Adrenal gland (tissue), 5 donors: Measurements from ENCODE around the gene SCYL3.

Experiments used
- CTCF ChIP-seq, 6 experiments: fragments of 450-650 bp in 4 of 6; fragments of 200-600 bp in 2 of 6; sonication (generic) in 1 of 6; IDR thresholded peaks; 1 replicate in 5 of 6; 2 replicates in 1 of 6; pipeline versions ENCODE4 v1.5.1 to v1.8.0; 2016 to 2021; ENCODE audit warnings: antibody characterized with exemption in 6 of 6, mild to moderate bottlenecking in 2 of 6, moderate library complexity in 1 of 6
- POLR2A ChIP-seq, 2 donors: fragments of 450-650 bp; IDR thresholded peaks; one replicate each; pipeline ENCODE4 v1.6.1; 2017; ENCODE audit warnings: antibody characterized with exemption in 2 of 2, mild to moderate bottlenecking in 2 of 2, moderate library complexity in 1 of 2
- donor health status: DM: no; HTN: no; CAD: no.

DNA sequence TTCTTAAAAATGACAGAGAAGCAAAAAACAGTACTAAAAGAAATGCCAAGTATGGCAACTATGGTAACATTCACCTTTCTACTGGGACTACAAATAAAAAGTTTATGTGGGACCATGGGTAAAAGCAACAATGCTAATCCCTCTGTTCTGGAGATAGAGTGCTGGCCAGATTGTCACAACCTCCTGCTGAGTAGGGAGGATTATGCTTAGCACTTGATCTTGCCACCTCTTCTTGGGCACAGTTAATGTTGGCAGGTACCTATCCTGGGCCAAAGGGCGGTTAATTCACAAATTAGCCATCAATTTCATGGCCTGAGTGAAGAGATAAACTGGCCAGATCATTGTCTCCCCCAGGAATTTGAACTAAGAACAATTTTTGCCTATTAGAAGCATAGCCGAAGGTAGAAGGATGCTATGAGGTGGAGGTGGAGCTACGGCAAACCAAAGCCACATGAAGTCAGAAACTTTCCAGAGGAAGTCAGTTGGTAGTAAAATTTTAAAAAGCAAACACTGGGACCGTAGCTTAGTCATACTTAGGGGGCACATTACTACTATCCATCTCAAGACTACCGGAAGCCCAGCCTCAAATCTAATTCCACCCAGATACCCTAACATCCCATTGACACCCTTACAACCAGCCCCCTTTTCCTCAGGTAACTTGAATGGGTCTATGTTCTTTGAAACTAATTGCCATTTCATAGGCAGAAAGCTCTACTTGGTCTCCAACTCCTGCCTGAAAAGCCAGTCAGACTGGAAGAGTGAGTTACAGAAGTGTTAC lies 2.7 kb downstream of the SCYL3 start:
- TF ChIP-seq CTCF (IDR thresholded peaks at IDR 0.05) (no peak), POLR2A (IDR thresholded peaks at IDR 0.05) (no peak)
